PFSK-1 (cell line): ENCODE measurements around the gene C9orf72.

Experiments
- FOXP2 ChIP-seq: optimal IDR thresholded peaks from 2 replicates; pipeline ENCODE3; 2011; ENCODE audit warnings: borderline replicate concordance, control low read depth, inconsistent platforms; ENCODE audit not compliant: insufficient read depth; ENCODE audit errors: extremely low read length, extremely low read depth
- POLR2AphosphoS5 ChIP-seq: IDR thresholded peaks from 2 replicates; pipeline ENCODE4 v1.6.1; 2012; ENCODE audit warnings: low read depth, mild to moderate bottlenecking, control low read depth, low read length, moderate library complexity
- SIN3A ChIP-seq: IDR thresholded peaks from 2 replicates; pipeline ENCODE4 v1.6.1; 2012; ENCODE audit warnings: mild to moderate bottlenecking, low read length, moderate library complexity, borderline replicate concordance; ENCODE audit not compliant: insufficient read depth
- TAF1 ChIP-seq: IDR thresholded peaks from 2 replicates; pipeline ENCODE4 v1.6.1; 2012; ENCODE audit warnings: low read length, control low read depth, borderline replicate concordance; ENCODE audit not compliant: insufficient read depth
- TF ChIP-seq, protein P1 (sequence below), 2 experiments: IDR thresholded peaks; 2 replicates each; pipeline versions ENCODE4 v1.6.1 to v1.8.0; 2011 to 2012; ENCODE audit warnings: low read depth in 2 of 2, low read length in 2 of 2, control low read depth in 1 of 2, inconsistent platforms in 1 of 2, mild to moderate bottlenecking in 1 of 2, moderate library complexity in 1 of 2; ENCODE audit not compliant: insufficient read depth in 1 of 2

C9orf72 gene

GRCh38 chr9:27549196-27549755 is 24.0 kb downstream of the C9orf72 start:
- TF ChIP-seq, protein P1, sequence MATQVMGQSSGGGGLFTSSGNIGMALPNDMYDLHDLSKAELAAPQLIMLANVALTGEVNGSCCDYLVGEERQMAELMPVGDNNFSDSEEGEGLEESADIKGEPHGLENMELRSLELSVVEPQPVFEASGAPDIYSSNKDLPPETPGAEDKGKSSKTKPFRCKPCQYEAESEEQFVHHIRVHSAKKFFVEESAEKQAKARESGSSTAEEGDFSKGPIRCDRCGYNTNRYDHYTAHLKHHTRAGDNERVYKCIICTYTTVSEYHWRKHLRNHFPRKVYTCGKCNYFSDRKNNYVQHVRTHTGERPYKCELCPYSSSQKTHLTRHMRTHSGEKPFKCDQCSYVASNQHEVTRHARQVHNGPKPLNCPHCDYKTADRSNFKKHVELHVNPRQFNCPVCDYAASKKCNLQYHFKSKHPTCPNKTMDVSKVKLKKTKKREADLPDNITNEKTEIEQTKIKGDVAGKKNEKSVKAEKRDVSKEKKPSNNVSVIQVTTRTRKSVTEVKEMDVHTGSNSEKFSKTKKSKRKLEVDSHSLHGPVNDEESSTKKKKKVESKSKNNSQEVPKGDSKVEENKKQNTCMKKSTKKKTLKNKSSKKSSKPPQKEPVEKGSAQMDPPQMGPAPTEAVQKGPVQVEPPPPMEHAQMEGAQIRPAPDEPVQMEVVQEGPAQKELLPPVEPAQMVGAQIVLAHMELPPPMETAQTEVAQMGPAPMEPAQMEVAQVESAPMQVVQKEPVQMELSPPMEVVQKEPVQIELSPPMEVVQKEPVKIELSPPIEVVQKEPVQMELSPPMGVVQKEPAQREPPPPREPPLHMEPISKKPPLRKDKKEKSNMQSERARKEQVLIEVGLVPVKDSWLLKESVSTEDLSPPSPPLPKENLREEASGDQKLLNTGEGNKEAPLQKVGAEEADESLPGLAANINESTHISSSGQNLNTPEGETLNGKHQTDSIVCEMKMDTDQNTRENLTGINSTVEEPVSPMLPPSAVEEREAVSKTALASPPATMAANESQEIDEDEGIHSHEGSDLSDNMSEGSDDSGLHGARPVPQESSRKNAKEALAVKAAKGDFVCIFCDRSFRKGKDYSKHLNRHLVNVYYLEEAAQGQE (IDR thresholded peaks at IDR 0.05; ENCODE audit: insufficient read depth in 1 of 2, low read depth in 2 of 2, low read length in 2 of 2): no peak
- TF ChIP-seq POLR2AphosphoS5: no peak
- no peak for TF ChIP-seq SIN3A
- TF ChIP-seq FOXP2: no peak
- TF ChIP-seq TAF1: no peak

- TF ChIP-seq TAF1: no peak
- TF ChIP-seq SIN3A: no peak
- TF ChIP-seq, protein P1 (IDR thresholded peaks at IDR 0.05; ENCODE audit: insufficient read depth in 1 of 2, low read depth in 2 of 2, low read length in 2 of 2): no peak
- no peak for TF ChIP-seq POLR2AphosphoS5
- no peak for TF ChIP-seq FOXP2
Observed at GRCh38 chr9:27548055-27548741, 25.1 kb downstream of the C9orf72 start.

- TF ChIP-seq FOXP2 (no peak), SIN3A (no peak), TAF1 (no peak), POLR2AphosphoS5 (no peak)
- TF ChIP-seq, protein P1 (IDR thresholded peaks at IDR 0.05; ENCODE audit: insufficient read depth in 1 of 2, low read depth in 2 of 2, low read length in 2 of 2): no peak
Observed at GRCh38 chr9:27545471-27545870, 27.8 kb downstream of the C9orf72 start.

DNA sequence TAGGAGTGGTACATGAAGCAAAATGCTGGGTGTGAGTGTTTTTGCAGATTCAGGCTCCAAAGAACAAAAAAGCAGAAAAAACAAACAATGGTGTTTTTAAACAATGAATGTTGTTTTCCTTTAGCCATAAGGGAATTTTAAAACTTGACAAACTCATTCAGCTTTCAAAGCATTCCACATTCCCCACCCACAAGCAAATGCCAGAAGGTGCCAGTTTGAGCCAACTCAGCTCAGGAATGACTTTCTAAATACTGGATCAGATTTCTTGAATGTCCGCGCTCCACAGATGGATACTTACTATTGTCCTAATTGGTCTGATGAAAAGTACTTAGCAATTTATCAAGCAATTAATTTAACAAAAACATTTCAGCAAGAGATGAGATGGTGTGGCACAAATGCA is 30.8 kb downstream of the C9orf72 start:
- TF ChIP-seq TAF1: no peak
- TF ChIP-seq SIN3A: no peak
- no peak for TF ChIP-seq POLR2AphosphoS5
- TF ChIP-seq, protein P1 (IDR thresholded peaks at IDR 0.05; ENCODE audit: insufficient read depth in 1 of 2, low read depth in 2 of 2, low read length in 2 of 2): no peak
